ENCODE results near the gene KCNJ12. TPM values are rescaled to one million over a fixed set of nuclear protein-coding genes. Genes with fewer than 3 reads are reported as not detected.
"Not testable (repeated sequence)": the region's sequence is repeated elsewhere in the genome, so short reads cannot be mapped to it uniquely, and the experiment has no call there.

The KCNJ12 gene
- total RNA-seq, 4 donors from 2014 or later = 0.51 to 11.8 (median 5.3) TPM

GRCh38 chr17:21451975-21452374 lies 75.8 kb downstream of the KCNJ12 start:
- TF ChIP-seq POLR2A (IDR thresholded peaks at IDR 0.05) (no peak), CTCF (IDR thresholded peaks at IDR 0.05) (no peak)
- Histone ChIP-seq H3K9me3 (no peaks in the 10 kb centered on the region), H3K4me3 (no peak overlapping the region), H3K27ac (no peak overlapping the region), H3K36me3 (no peaks in the 10 kb centered on the region), H3K4me1 (no peaks in the 10 kb centered on the region), H3K27me3 (no peaks in the 10 kb centered on the region)
- intact Hi-C loops (cut with DNase I; ENCODE audit: low total_unique reads) = no loop called here
- no peak for DNase-seq

- no peaks in the 10 kb centered on the region for H3K4me1 ChIP-seq
- H3K9me3 ChIP-seq = no peaks in the 10 kb centered on the region
- H3K27me3 ChIP-seq = no peaks in the 10 kb centered on the region
- peak; percentile 43 to 49 for DNase-seq
- peak overlapping the region in 1 of 2 donors; percentile 1 for H3K4me3 ChIP-seq
- intact Hi-C loops (cut with DNase I; ENCODE audit: low total_unique reads) = no loop called here
- no peaks in the 10 kb centered on the region for H3K36me3 ChIP-seq
- TF ChIP-seq CTCF (IDR thresholded peaks at IDR 0.05) (peak; percentile 45 to 57 (median 48)), POLR2A (IDR thresholded peaks at IDR 0.05) (no peak)
- no peak overlapping the region for H3K27ac ChIP-seq
These were observed 76.4 kb downstream of the KCNJ12 start for GRCh38 chr17:21452377-21453143.

DNA sequence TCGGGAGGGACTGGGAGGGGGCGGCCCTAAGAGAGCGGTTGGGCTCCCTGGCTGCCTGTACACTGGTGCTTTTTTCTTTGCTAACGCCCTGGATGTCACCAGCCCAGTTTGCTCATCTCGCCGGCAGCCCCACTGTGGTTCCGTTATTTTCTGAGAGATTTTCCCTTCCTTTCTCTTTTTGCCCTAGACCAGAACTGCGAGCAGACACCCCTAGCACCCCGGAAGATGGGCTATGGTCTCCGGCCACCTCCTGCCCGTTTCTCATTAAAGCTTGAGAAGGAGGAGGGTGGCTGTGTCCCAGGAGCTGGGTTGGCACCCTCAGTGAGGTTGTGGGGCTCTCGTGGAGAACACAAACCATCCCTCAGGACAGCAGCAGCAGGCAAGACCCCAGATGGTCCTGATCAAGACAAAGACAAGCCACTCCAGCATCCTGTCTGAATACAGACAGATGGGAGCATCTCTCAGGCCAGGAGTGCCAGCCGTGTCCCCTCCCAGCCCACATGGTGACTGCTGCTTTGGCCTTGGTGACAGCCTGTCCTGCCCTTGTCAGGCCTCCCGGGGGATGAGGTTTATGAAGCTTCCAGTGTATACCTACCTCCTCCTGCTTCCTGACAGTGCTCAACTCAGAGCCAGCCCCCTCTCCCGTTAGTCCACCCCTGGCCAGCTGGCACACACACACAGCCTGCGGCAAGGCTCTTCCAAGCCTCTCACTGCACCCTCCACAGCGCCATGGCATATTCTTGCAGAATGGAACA lies 77.2 kb downstream of the KCNJ12 start:
- Histone ChIP-seq H3K27ac (no peak overlapping the region), H3K4me1 (no peaks in the 10 kb centered on the region), H3K27me3 (no peaks in the 10 kb centered on the region), H3K9me3 (no peaks in the 10 kb centered on the region), H3K36me3 (no peaks in the 10 kb centered on the region), H3K4me3 (no peak overlapping the region)
- no peak for DNase-seq
- intact Hi-C loops (cut with DNase I; ENCODE audit: low total_unique reads) = no loop called here
- TF ChIP-seq POLR2A (IDR thresholded peaks at IDR 0.05) = no peak
- no peak for TF ChIP-seq CTCF (IDR thresholded peaks at IDR 0.05)

GRCh38 chr17:21454006-21454405 lies 77.8 kb downstream of the KCNJ12 start:
- H3K36me3 ChIP-seq; H3K9me3 ChIP-seq; DNase-seq; intact Hi-C loops (cut with DNase I; ENCODE audit: low total_unique reads); H3K27ac ChIP-seq; H3K4me3 ChIP-seq; H3K27me3 ChIP-seq; H3K4me1 ChIP-seq: not testable (repeated sequence)

DNA sequence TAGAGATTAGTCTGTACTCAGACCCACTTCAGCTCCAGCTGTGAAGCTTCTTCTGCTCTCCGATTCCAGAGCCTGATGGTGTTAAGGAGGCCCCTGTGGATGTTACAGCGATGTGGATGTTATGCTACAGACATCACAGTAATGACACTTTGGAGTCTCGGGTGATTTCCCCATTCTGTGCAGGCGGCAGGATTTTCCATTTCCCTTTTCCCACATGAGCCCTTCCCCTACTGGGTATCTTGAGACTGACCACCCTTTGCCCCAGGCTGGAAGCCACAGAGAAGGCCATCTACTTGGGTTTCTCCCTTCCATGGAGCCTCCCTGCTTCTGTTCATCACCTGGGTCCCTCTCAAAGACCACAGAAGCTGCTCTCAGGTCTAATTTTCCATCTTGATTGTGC lies 78.3 kb downstream of the KCNJ12 start:
- H3K36me3 ChIP-seq = no peaks in the 10 kb centered on the region
- H3K27ac ChIP-seq = no peak overlapping the region
- intact Hi-C loops (cut with DNase I; ENCODE audit: low total_unique reads) = no loop called here
- no peak for DNase-seq
- no peaks in the 10 kb centered on the region for H3K4me1 ChIP-seq
- H3K27me3 ChIP-seq = no peaks in the 10 kb centered on the region
- TF ChIP-seq POLR2A (IDR thresholded peaks at IDR 0.05) (no peak), CTCF (IDR thresholded peaks at IDR 0.05) (no peak)
- H3K4me3 ChIP-seq = no peak overlapping the region
- H3K9me3 ChIP-seq = no peaks in the 10 kb centered on the region
